A172 (cell line): ENCODE results near the gene CORO1C. TPM values are rescaled to one million over a fixed set of nuclear protein-coding genes. Genes with fewer than 3 reads are reported as not detected.

Experiments
- DNase-seq: peaks from one replicate; pipeline ENCODE4 v3.0.0-alpha.2; 2015; ENCODE audit warnings: low spot score
- total RNA-seq: library from RNA; depleted of rRNA; stranded (reverse); fragments of >200 nt; shearing (Covaris generic); gene quantifications from 2 replicates; pipeline ENCODE4 v1.2.3, GENCODE V29; 2014; rRNA removed

The CORO1C gene
- total RNA-seq, 1 experiment from 2014 or later: 166 TPM

DNA sequence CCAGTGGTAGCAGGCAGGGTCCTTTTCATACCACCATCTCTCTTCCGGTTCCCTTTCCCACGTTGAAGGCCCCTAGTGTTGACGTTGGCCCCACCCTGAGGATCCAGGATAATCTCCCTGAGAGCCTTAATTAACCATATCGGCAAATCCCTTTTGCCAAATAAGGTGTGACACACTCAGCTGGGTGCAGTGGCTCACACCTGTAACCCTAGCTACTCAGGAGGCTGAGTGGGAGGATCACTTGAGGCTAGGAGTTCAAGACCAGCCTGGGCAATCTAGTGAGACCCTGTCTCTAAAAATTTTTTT lies 130.7 kb downstream of the CORO1C start:
- no peak for DNase-seq

DNA sequence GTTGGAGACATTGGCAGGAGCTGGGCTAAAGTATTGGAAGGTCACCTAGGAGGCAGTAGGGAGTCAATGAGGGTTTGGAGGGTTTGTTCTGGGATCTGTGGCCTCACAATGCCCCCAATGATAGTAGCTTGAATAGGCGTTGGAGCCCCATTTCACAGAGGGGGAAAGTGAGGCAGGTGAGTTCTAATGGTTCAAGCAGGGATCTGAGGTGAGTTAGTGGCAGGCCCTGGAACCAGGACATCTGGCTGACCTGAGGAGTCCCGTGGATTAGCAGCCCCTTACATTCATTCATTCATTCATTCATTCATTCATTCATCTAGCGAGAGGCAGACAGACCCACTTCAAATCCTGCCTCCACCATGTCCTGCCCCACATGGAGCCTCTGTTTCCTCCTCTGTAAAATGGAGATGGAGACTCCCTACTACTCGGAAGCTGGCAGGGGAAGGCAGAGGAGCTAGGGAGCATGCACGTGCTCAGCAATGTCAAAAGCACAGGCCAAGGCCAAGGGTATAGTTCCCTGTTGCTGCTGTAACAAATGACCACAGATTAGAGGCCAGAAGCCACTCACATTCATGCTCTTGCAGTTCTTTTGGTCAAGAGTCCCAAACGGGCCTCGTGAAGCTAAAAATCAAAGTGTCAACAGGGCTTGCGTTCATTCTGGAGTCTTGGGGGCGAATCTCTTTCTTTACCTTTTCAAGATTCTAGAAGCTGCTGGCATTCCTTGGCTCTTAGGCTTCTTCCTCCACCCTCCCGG lies 131.2 kb downstream of the CORO1C start:
- no peak for DNase-seq

- DNase-seq: no peak
These were observed 131.8 kb downstream of the CORO1C start for GRCh38 chr12:108599541-108599940.

DNA sequence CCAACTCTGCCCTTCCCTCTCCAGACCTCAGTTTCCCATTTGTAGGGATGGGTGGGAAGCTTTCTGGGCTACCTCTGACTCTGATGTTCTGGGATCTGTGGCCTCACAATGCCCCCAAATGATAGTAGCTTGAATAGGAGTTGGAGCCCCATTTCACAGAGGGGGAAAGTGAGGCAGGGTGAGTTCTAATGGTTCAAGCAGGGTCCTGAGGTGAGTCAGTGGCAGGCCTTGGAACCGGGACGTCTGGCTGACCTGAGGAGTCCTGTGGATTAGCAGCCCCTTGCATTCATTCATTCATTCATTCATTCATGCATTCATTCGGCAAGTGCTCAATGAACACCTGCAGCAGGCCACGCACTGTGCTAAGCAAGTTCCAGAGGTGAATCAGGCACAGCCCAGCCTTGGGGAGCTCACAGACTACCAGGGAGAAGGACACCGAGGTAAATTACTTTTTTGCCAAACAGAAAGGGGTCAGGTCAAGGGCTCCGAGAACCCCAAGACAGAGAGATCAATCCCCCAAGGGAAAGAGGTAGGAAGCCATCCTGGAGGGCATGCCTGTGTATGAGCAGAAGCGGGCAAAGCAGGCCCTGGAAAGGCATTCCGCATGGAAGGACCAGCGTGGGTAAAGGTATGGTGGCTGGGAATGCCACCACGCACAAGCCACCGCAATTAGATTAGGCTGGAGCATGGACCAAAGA lies 132.6 kb downstream of the CORO1C start:
- DNase-seq: no peak

DNA sequence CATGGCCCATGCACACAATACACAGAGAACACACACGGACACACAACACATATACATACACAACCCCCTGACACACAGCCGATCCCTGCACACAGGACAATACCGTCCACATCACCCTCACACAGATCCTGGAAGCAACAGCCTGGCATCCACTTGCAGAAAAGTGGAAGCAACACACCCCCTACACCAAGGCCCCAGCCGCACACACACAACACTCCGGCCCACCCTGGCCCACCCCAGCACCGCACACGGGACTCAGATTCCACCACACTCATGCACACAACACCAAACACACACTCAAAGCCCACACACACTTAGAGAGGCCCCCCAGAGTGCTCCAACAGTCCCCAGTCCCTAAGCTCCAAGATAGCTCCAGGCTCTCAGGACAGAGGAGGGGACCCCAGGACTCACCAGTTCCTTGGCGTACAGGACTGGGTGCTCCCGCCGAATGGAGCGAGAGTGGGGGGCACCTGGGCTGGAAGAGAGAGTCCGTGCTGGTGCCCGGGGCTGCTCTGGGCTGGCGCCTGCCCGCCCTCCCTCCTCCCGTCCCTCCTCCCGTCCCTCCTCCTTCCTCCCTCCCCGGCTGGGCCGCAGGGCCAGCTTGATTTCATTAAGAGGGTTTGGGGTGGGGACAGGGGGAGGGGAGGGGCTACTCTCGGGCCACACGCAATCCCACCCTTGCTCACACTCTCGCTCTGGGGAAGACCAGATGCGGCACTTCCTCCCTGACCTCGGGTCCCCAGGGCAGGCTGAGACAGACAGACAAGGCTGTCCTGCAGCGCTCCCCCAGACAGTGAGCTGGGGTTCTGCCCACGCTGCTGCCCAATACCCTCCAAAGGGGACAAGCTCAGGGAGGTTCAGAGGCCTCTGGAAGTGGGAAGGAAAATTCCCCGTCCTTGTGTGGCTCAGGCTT lies 133.5 kb downstream of the CORO1C start, which contains the start of gene TMEM119:
TMEM119 (minus strand) TSS at position 526 of the 913 bp plus-strand sequence. CDS start 5,701 bp downstream, outside the sequence.
- no peak for DNase-seq

- DNase-seq: no peak
These were observed 134.3 kb downstream of the CORO1C start for GRCh38 chr12:108596854-108597558.

- DNase-seq: no peak
These were observed 135.3 kb downstream of the CORO1C start for GRCh38 chr12:108595711-108596647.

Other genes with a start within 250 kb of the CORO1C start
- 9.1 and 9.3 TPM in 2 replicates for gene FICD, start 216.2 kb downstream of the CORO1C start, total RNA-seq
- gene SART3, start 170.3 kb downstream of the CORO1C start, total RNA-seq: 65.9 and 86.6 TPM in 2 replicates
- gene ISCU, start 168.9 kb downstream of the CORO1C start, total RNA-seq: 112 and 137 TPM in 2 replicates
- gene TMEM119, start 133.4 kb downstream of the CORO1C start, total RNA-seq: not detected in 2 replicates
- gene SELPLG, start 97.6 kb downstream of the CORO1C start, total RNA-seq: 1.2 and 2.4 TPM in 2 replicates
- 6.9 and 7.4 TPM in 2 replicates for gene SSH1, start 126.1 kb upstream of the CORO1C start, total RNA-seq
- not detected in 2 replicates for gene DAO, start 148.6 kb upstream of the CORO1C start, total RNA-seq